GM19397 (cell line): ENCODE results near the gene SCP2D1.
"Not testable (repeated sequence)": the region's sequence is repeated elsewhere in the genome, so short reads cannot be mapped to it uniquely, and the experiment has no call there.

Experiments
- ATAC-seq: cut with Tn5 transposase; IDR thresholded peaks from one replicate; pipeline ENCODE4 v1.9.1; 2021; ENCODE audit warnings: mild to moderate bottlenecking, moderate library complexity; ENCODE audit not compliant: unreplicated experiment

Gene SCP2D1

DNA sequence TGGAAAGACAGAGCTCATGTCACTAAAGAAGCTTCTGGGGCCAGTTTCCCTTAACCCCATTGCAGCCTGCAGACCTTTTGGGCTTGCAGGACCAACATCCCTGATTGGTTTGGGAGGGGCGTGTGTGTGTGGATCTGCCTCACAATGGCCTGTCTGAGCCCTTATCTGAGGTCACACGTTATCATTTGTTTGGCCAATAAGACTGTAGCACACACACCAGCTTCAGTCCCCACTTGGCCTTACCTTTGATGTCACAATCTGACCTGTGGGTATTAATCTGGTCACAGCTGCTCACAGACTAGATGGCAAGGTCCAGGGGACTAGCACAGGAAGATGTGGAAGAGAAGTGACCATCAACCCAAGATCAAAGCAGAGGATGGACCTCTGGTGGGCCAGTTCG is at the start of gene SCP2D1:
Gene SCP2D1, plus strand, starts transcription at position 301 of the 400 bp plus-strand sequence. Its CDS starts 33 bp downstream, at position 334.
- no peak for ATAC-seq

DNA sequence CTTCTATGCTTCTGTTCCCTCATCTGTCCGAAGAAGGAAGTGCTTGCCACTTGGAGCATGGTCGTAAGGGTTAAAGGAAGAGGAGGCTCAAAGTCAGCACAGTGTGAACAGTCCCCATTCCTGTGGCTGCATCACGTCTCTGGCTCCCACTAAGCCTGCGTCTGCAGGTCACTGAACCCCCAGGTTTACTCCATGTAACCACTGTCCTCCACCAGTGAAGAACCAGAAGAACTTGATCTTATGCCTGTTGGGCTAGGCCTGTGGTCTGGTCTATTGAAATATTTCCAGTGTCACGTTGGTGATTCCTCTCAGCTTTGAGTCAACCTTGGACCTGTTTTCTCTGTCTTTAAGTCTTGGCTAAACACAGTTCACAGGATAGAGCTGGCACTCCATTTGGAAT is 45.9 kb upstream of the SCP2D1 start:
- ATAC-seq: no peak

DNA sequence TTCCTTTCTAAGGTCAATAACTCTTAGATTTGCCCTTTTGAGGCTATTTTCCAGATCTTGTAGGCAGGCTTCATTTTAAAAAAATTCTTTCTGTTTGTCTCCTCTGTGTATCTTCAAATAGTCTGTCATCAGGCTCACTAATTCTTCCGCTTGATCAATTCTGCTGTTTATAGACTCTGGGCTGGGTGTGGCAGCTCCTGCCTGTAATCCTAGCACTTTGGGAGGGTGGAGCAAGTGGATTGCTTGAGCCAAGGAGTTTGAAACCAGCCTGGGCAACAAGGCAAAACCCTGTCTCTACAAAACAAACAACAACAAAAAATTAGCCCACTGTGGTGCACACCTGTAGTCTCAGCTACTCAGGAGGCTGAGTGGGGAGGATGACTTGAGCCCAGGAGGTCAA is 40.0 kb upstream of the SCP2D1 start:
- ATAC-seq: no peak

DNA sequence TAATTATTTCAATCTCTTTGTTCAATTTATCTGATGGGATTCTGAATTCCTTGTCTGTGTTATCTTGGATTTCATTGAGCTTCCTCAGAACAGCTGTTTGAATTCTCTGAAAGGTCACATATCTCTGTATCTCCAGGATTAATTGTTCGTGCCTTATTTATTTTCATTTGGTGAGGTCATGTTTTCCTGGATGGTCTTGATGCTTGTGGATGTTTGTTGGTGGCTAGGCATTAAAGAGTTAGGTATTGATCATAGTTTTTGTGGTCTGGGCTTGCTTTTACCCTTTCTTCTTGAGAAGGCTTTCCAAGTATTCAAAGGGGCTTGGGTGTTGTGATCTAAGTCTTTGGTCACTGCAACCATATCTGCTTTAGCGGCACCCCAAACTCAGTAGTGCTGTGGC is 39.4 kb upstream of the SCP2D1 start:
- ATAC-seq: no peak

DNA sequence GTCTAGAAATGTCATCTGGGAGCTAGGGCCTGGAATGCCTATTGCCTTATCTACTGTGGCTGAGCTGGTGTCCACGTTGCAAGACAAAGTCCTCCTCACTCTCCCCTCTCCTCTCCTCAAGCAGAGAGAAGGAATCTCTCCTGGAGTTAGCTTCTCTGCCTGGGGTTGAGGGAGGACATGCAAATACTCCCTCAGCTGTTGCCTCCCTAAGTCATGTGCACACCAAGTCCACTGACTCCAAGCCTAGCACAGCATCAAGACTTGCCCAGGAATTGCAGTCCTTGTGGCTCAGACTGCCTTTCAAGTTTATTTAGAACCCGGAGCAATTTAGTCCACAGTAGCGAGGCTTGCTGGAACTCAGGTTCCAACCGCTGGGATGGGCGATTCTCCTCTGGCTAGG is 38.0 kb upstream of the SCP2D1 start:
- no peak for ATAC-seq

DNA sequence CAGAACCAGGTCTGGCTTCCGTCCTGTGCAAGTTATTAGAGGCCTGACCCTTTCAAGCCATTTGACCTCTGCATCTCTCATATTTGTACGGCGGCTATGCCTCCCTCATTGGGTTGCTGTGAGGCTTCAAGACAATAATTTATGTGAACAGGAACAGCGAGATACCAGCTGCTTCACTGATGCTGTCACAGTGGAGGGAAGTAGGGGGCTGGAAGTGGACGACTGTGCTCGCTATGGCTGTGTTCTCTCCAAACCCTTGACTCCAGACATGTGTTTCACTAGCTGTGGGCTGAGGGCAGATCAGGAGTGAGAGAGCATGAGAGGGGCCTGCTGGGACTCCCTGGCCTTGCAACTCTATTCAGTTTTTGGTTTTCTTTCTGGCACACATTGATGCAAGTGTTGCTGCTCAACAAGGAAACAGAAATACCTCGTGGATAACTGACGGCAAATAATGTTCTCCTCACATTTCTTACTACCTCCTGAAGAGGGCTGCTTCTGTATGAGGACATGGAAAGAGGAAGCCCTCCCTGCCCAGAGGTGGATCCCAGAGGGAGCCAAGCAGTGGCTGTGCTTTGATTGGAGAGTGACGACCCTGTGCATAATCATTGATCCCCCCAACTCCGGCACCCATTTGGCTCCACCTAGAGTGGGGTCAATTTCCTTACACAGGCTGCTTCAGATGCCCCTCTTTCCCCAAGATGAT is 34.7 kb upstream of the SCP2D1 start:
- no peak for ATAC-seq

DNA sequence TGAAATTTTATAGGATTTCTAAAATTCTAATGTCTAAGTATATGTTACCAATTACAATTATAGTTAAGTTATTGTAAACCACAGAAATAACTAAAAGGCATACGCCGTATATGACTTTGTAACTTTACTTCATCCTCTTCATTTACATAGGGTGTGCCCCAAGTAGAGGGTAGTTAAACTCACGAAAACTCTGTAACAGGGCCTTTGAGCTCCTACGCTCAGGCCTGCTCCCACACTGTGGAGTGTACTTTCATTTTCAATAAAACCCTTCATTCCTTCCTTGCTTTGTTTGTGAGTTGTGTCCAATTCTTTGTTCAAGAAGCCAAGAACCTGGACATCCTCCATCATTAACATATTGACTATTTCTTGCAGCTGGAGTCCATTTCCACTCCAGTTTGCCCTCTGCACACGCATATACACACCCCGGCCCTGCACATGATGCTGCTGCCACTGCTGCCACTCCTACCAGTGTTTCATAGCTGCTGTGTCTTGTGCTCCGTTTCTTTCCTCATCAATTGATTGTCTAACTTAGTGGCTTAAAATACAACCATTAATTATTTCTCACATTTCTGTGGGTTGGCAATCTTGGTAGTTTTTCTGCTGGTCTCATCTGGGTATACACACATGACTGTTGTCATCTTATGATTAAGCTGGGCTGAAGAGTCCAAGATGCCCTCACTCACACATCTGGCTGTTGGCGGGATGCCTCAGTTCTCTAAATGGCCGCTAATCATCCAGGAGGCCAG is 33.0 kb upstream of the SCP2D1 start:
- no peak for ATAC-seq

DNA sequence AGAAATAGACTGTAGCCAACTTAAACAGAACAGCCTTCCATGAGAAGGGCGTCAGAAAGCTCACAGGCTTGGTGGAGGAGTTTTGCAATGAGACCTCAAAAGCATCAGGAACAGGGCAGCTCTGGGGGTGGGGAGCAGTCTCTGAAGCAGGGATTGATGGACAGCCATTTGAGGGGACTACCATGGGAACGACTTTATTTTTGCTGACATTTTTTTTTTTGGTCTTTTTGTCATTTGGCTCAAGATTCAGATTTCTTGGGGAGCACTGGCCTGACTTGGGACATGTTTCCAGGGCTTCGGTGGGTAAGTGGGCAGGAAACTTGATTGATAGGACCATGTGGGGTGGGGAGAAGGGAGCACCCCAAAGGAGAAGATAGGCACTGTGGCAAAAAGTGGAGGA is 32.1 kb upstream of the SCP2D1 start:
- ATAC-seq: no peak

DNA sequence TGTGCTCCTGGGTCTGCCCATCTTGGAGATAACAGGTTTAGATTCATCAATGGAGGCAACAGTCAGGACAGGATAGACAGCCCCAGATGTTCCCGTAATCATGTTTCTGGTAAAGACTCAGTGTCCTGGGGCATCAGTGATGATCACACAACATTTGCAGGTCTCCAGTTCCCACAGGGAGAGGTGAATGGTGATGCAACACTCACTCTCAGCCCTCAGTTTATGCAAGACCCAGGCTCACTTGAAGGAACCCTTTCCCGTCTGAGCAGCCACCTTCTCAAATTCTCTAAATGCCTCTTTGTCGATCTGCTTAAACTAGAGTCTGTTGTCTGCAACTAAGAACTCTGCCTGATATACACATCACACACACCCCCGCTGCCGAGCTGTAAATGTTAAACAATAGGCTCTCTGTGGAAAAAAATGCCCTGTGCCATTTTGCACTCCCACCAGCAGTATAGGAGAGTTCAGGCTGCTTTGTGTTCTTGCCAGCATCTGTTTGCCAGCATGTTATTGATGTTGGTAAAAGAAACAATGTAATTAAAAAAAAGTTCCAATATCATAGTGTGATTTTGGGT is 30.1 kb upstream of the SCP2D1 start:
- no peak for ATAC-seq

DNA sequence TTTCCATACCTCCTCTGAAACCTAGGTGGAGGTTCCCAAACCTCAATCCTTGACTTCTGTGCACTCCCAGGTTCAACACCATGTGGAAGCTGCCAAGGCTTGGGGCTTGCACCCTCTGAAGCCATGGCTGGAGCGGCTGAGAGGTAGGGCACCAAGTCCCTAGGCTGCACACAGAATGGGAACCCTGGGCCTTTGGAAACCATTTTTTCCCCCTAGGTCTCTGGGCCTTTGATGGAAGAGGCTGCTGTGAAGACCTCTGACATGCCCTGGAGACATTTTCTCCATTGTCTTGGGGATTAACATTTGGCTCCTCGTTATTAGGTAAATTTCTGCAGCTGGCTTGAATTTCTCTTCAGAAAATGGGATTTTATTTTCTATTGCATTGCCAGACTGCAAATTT is 26.5 kb upstream of the SCP2D1 start:
- not testable (repeated sequence) for ATAC-seq

DNA sequence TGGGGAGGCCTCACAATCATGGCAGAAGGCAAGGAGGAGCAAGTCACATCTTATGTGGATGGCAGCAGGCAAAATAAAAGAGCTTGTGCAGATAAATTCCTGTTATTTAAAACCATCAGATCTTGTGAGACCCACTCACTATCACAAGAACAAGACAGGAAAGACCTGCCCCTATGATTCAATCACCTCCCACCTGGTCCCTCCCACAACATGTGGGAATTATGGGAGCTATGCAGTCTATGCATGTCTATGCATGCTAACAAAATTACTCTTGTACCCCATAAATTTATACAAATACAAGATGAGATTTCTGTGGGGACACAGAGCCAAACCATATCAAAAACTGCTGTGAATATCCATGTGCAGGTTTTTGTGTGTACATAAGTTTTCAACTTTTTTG is 25.6 kb upstream of the SCP2D1 start:
- no peak for ATAC-seq

DNA sequence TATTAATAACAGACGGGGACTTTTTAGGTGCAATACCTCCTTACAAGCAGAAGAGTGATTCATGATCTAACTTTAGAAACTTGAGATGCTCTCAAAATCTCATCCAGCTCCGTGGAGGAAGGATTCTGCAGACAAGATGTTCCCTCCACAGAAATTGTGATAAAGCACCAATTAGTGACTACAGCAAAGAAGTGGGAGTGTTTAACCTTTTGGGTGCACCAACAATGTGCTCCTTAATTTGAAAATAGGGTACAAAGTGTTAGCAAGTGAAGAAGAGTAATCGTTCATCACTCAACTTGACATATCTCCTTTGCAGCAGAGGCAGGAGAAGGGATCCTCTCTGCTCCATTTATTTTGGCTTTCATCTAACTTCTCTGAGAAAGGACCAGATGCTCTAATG is 22.8 kb upstream of the SCP2D1 start:
- ATAC-seq: no peak

DNA sequence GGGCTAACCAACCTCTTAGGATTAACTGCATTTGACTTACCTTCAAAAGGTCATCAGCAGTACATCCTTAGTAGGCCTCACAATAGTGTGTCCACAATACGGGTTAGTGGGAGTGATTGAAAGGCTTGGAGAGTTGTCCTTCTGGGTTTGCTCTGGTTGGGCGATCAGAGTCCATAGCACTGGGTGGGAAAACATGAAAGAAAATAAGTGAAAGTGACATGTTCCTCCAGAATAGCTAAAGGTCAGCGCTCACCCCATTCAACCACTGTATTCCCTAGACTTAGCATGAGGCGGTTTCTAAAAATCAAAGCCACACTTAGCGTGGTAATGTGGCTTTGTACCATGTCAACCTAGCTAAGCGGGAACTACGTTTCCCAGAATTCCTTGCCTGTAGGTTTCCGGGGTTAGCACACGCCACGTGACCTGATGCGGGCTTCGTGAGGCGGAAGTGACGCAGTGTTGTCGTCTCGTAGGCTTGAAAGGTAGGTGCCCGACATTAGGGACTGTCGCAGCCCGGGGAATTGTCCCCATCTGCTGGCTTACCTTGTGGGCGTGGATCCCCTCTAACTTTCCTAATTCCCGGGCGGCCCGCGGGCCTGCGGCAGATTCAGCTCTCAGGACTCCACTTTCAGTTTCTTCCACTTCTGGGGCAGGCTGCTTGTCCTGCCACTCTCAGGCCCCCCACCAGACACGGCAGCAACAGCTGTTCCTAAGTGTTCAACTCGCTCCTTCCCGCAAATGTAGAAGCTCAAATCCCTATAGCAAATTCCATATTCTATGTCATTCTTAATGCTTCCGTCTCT is 19.8 kb upstream of the SCP2D1 start:
- peak; percentile 99 for ATAC-seq

DNA sequence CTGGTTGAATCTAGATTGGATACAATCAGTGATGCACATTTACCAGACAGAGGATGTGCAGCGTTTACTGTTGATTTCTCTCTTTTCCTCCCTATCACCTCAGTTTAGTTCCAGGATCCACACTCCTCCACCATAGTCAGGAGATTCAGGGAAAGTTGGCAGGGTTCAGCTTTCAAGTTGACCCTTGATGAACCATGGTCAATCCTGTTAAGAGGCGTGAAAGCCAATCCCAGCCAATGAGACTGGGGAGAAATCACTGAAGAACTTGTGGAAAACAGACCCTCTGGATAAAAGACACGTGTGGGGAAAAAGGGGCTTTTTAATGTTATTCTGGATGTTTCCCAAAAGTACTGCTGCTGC is 19.2 kb upstream of the SCP2D1 start:
- ATAC-seq: no peak

DNA sequence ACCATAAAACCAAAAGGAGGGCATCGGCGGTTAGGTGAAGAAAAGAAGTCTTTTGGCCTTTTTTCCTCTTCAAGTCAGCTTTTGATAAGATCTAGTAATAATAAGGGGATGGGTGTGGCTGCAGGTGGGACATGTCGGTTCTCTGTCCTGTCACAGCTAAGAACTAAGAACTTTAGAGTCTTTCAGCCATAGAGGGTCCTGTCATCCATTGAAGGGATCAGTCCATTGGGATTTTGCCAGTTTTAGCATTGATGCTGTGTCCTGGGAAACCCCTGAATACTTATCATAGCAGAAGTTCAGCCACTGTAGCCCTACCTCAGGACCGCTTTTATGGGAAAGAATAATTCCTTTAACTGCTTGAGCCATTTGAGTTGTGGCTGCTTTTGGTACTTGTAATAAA is 18.2 kb upstream of the SCP2D1 start:
- no peak for ATAC-seq

DNA sequence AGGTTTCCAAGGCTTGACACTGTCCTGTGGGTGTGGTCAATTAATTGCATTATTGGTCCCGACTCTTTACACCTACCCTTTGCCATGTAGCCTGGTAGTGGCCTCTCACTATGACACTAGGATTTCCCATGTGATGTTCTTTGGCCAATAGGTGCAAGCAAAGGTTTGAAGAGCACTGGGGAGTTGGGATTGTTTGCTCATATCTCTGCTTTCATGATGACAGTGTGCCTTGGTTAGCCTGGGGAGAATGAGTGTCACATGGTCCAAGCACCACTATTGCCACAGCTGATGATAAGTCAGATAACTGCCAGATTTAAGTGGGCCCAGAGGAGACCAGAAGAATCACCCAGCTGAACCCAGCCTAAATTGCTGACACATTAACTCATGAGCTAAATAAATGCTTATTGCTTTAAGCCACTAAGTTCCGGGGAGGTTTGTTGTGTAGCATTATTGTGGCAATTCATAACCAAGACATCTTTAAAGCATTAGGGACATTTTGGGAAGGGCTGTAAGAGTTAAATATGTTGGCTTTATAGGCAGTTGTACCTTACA is 17.2 kb upstream of the SCP2D1 start:
- ATAC-seq: no peak

DNA sequence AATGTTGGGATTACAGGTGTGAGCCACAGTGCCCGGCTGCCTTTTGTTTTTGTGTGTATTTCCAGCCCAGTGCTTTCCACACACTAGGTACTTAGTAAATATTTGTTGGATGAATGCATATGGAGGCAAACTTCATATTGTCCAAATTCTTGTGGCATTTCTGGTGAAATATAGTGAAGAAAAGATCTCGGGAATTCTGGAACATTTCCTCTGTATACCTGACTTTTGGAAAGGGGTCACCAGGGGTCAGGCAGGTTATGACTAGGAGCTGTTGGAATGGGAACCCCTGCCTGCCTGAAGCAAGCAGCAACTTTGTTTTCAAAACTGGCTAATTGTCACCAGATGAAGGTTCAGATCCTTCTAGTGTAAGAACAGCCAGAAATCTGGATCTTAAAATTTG is 12.1 kb upstream of the SCP2D1 start:
- ATAC-seq: no peak

DNA sequence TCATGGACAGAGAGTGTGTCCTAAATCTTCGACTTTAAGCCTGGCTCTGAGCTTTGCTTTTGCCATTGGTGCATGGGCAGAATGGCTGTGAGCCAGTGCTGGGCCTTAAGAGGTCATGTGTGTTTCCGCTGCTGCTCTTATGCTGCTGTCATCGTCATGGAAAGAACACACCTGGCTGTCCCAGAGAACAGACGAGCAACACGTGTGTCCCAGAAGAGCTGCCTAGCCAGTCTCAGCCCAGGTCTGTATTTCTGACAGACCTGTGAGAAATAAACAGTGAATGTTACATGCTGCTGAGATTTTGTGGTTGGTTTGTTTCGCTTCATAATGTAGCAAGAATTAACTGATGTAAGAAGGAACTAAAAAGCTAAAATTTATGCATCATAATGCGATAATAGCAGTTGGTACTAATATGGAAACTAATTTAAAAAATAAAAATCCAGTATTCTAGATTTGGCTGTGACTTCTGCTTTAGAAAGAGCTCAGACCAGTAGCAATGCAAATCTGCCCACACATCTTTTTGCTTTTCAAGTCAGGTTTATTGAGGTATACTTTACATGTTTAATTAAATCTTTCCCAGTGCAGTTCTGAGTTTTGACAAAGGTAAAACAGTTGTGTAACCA is 11.5 kb upstream of the SCP2D1 start:
- ATAC-seq: peak; percentile 80

DNA sequence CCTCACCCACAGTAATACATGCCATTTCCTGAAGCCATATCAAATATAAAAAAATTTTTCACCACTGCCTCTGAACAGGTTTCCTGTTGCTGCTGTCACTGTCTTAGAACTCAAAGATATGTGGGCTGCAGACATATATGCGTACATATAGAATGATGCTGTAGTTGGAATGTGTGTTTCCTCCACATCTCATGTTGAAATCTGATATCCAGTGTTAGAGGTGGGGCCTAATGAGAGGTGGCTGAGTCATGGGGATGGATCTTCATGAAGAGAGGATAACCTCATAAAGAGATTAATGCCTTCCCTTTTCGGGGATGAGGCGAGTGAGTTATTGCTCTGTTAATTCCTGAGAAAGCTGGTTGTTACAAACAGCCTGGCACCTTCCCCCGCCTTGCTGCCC is 7.7 kb upstream of the SCP2D1 start:
- no peak for ATAC-seq

DNA sequence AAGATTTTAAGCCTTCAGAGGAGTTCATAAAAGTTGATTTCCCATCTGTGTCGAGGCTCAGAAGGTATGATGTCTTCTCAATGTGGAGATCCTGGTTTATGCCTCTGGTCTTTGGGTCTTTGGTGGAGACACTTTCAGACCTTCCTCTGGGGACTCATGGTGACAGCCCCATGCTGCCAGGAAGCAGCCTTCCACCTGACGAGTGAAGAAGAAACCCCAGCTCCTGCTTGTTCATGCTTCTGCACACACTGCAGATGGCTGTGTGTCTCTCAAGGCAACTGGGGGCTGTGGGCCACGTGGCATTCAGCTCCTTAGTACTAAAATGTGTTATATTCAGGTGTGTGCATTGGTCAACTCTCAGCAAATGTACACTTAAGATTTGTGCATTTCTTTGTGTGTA is 4.9 kb upstream of the SCP2D1 start:
- ATAC-seq: no peak

DNA sequence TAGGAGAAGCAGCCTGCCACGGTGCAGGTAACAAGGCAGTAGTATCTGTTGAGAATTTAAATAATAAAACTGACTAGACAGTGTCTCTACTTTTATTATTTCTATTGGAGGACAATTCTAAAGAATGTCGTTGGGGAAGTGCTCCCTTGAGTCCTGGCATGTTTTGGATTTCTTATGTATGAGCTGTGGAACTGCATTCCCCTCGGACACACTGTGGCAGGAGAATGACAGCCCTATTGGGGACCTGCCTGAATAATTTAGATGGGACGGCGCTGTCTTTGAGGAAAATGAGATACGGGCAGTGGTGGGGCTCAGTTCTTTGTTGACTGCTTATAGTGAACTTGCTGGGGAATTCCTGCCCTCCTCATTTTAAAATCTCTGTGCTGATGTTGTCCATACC is 2.4 kb upstream of the SCP2D1 start:
- ATAC-seq: no peak
